SK-N-SH treated with all-trans-retinoic acid at 6 μM for 48 hours (cell line): Measurements from ENCODE around the gene STX12.

ENCODE experiments used
- ATAC-seq: fragments of 200-7000 bp; cut with Tn5 transposase; 3 replicates; pipeline ENCODE4 v1.9.1; 2020; ENCODE audit warnings: mild to moderate bottlenecking, moderate library complexity
- ARNTL ChIP-seq: fragments of 450-650 bp; formaldehyde crosslinking; IDR thresholded peaks from 2 replicates; pipeline ENCODE4 v1.5.0; 2020; ENCODE audit warnings: low read depth, mild to moderate bottlenecking, moderate library complexity, borderline replicate concordance
- BACH2 ChIP-seq: fragments of 250-450 bp; sonication (Bioruptor Pico); IDR thresholded peaks from 2 replicates; pipeline ENCODE4 v1.9.0; 2021; ENCODE audit warnings: mild to moderate bottlenecking, borderline replicate concordance
- CREB5 ChIP-seq: fragments of 250-450 bp; sonication (Bioruptor Pico); IDR thresholded peaks from 2 replicates; pipeline ENCODE4 v1.5.1; 2020; ENCODE audit warnings: low read depth, mild to moderate bottlenecking, moderate library complexity
- CSDC2 ChIP-seq: fragments of 250-450 bp; sonication (Bioruptor Pico); IDR thresholded peaks from 2 replicates; pipeline ENCODE4 v1.5.0; 2020; ENCODE audit warnings: mild to moderate bottlenecking, moderate library complexity
- ESRRG ChIP-seq: fragments of 250-450 bp; sonication (Bioruptor Pico); IDR thresholded peaks from 2 replicates; pipeline ENCODE4 v1.6.1; 2021; ENCODE audit warnings: mild to moderate bottlenecking
- GLIS3 ChIP-seq: fragments of 250-450 bp; sonication (Bioruptor Pico); IDR thresholded peaks from 2 replicates; pipeline ENCODE4 v1.5.0; 2020; ENCODE audit warnings: mild to moderate bottlenecking, moderate library complexity
- ISL1 ChIP-seq: fragments of 250-450 bp; sonication (Bioruptor Pico); IDR thresholded peaks from 2 replicates; pipeline ENCODE4 v2.1.2; 2022; ENCODE audit warnings: mild to moderate bottlenecking, moderate library complexity
- OSR1 ChIP-seq: fragments of 250-450 bp; sonication (Bioruptor Pico); IDR thresholded peaks from 2 replicates; pipeline ENCODE4 v1.8.0; 2022; ENCODE audit warnings: moderate library complexity, mild to moderate bottlenecking, inconsistent platforms
- PATZ1 ChIP-seq: fragments of 250-450 bp; sonication (Bioruptor Pico); IDR thresholded peaks from 2 replicates; pipeline ENCODE4 v1.8.0; 2020; ENCODE audit warnings: mild to moderate bottlenecking, moderate library complexity, borderline replicate concordance
- PPARA ChIP-seq: fragments of 250-450 bp; sonication (Bioruptor Pico); IDR thresholded peaks from 2 replicates; pipeline ENCODE4 v1.5.0; 2020; ENCODE audit warnings: mild to moderate bottlenecking, borderline replicate concordance
- RARB ChIP-seq: fragments of 250-450 bp; sonication (Bioruptor Pico); IDR thresholded peaks from 2 replicates; pipeline ENCODE4 v1.8.0; 2021; ENCODE audit warnings: mild to moderate bottlenecking, moderate library complexity
- TCF4 ChIP-seq: fragments of 250-450 bp; sonication (Bioruptor Pico); IDR thresholded peaks from 2 replicates; pipeline ENCODE4 v1.8.0; 2021; ENCODE audit warnings: mild to moderate bottlenecking, moderate library complexity, borderline replicate concordance
- TOX ChIP-seq: fragments of 250-450 bp; sonication (Bioruptor Pico); IDR thresholded peaks from 2 replicates; pipeline ENCODE4 v1.8.0; 2021; ENCODE audit warnings: mild to moderate bottlenecking, moderate library complexity, borderline replicate concordance
- TSHZ2 ChIP-seq: fragments of 250-450 bp; sonication (Bioruptor Pico); IDR thresholded peaks from 2 replicates; pipeline ENCODE4 v1.5.0; 2020; ENCODE audit warnings: mild to moderate bottlenecking, moderate library complexity
- ZC3H10 ChIP-seq: fragments of 250-450 bp; sonication (Bioruptor Pico); IDR thresholded peaks from 2 replicates; pipeline ENCODE4 v1.5.1; 2021; ENCODE audit warnings: mild to moderate bottlenecking, moderate library complexity
- ZNF565 ChIP-seq: fragments of 450-650 bp; formaldehyde crosslinking; conservative IDR thresholded peaks from 2 replicates; pipeline ENCODE4 v1.5.0; 2020; ENCODE audit warnings: low read depth, mild to moderate bottlenecking, moderate library complexity
- ZNF70 ChIP-seq: fragments of 450-650 bp; formaldehyde crosslinking; IDR thresholded peaks from 2 replicates; pipeline ENCODE4 v1.5.0; 2020; ENCODE audit warnings: mild to moderate bottlenecking, moderate library complexity
- ZNF8 ChIP-seq: fragments of 450-650 bp; formaldehyde crosslinking; IDR thresholded peaks from 2 replicates; pipeline ENCODE4 v1.5.0; 2020; ENCODE audit warnings: mild to moderate bottlenecking, moderate library complexity
- TF ChIP-seq, protein P1 (sequence below): fragments of 250-450 bp; sonication (Bioruptor Pico); IDR thresholded peaks from 2 replicates; pipeline ENCODE4 v1.5.1; 2021; ENCODE audit warnings: mild to moderate bottlenecking, moderate library complexity

STX12 gene

DNA sequence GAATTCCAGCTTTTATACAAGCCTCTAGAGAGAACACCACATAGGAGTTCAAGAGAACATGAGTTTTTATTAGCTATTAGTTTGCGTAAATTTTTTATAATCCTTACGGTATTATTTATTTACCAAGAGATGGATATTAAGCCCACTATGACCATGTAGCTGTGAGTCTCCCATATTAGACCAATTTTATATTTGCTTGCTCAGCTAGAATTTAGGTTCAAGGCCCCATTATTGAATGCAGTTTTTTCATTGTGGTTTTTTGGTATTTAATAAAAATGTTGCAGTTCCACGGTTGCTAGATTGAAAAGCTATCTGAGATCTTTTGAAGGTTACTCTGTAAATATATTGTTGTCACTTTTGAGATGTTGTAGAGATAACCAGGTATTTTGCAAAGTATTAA lies 60.5 kb downstream of the STX12 start:
- ATAC-seq = no peak
- TF ChIP-seq TSHZ2 (CRISPR knock-in tag) (no peak), RARB (no peak), BACH2 (CRISPR knock-in tag) (no peak), ZNF565 (no peak), ZNF8 (no peak), CREB5 (CRISPR knock-in tag) (no peak), ISL1 (CRISPR knock-in tag) (no peak), ZC3H10 (no peak), ESRRG (CRISPR knock-in tag) (no peak), PPARA (CRISPR knock-in tag) (no peak), OSR1 (CRISPR knock-in tag) (no peak), PATZ1 (no peak), CSDC2 (CRISPR knock-in tag) (no peak), ARNTL (CRISPR knock-in tag) (no peak), ZNF70 (no peak), GLIS3 (CRISPR knock-in tag) (no peak)
- TF ChIP-seq, protein P1, sequence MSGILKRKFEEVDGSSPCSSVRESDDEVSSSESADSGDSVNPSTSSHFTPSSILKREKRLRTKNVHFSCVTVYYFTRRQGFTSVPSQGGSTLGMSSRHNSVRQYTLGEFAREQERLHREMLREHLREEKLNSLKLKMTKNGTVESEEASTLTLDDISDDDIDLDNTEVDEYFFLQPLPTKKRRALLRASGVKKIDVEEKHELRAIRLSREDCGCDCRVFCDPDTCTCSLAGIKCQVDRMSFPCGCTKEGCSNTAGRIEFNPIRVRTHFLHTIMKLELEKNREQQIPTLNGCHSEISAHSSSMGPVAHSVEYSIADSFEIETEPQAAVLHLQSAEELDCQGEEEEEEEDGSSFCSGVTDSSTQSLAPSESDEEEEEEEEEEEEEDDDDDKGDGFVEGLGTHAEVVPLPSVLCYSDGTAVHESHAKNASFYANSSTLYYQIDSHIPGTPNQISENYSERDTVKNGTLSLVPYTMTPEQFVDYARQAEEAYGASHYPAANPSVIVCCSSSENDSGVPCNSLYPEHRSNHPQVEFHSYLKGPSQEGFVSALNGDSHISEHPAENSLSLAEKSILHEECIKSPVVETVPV (CRISPR knock-in tag) = no peak

DNA sequence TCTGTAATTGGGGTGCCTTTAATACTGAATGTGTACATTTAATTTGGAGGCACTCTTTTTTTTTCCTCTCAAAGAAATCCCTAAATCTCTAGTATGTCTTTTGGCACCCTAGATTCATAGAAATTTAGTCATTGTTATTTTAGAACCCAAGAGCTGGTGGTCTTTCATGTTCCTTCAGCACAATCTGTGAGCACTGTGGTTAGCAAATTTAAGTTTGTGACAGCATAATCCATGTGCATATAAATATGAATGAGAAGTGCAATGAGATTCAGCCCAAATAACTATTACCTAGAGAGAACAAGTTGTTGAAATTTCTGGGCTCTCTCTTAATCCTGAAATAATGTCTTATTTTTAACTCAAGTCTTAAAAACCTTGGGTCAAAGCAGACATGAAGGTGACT lies 62.0 kb downstream of the STX12 start:
- no peak for ATAC-seq
- no peak for TF ChIP-seq ISL1 (CRISPR knock-in tag)
- TF ChIP-seq ZNF8 = no peak
- TF ChIP-seq BACH2 (CRISPR knock-in tag) = no peak
- TF ChIP-seq ESRRG (CRISPR knock-in tag) = no peak
- no peak for TF ChIP-seq OSR1 (CRISPR knock-in tag)
- TF ChIP-seq, all 23 proteins: peak for 0

GRCh38 chr1:27835501-27835900 lies 62.5 kb downstream of the STX12 start:
- TF ChIP-seq OSR1 (CRISPR knock-in tag) (no peak), CREB5 (CRISPR knock-in tag) (no peak), CSDC2 (CRISPR knock-in tag) (no peak), ZNF8 (no peak), PATZ1 (no peak), TCF4 (CRISPR knock-in tag) (no peak), ZNF565 (no peak), ZNF70 (no peak), GLIS3 (CRISPR knock-in tag) (no peak), TOX (CRISPR knock-in tag) (no peak), ESRRG (CRISPR knock-in tag) (no peak), RARB (no peak), ISL1 (CRISPR knock-in tag) (no peak), BACH2 (CRISPR knock-in tag) (no peak), ARNTL (CRISPR knock-in tag) (no peak)
- TF ChIP-seq, protein P1 (CRISPR knock-in tag) = no peak

More at GRCh38 chr1:27835501-27835900, 62.5 kb downstream of the STX12 start:
- ATAC-seq = no peak
